Measurements from ENCODE around the gene HOXB9.
A peak's percentile ranks its signal among the peaks of the same experiment; 100 is the strongest.

HOXB9 gene

GRCh38 chr17:48587276-48588073 is 38.7 kb downstream of the HOXB9 start:
- DNase-seq (ENCODE audit: low read depth, low spot score), result no peak

- no peak for DNase-seq (ENCODE audit: low read depth, low spot score)
Measured at GRCh38 chr17:48586355-48587258, 39.6 kb downstream of the HOXB9 start.

DNA sequence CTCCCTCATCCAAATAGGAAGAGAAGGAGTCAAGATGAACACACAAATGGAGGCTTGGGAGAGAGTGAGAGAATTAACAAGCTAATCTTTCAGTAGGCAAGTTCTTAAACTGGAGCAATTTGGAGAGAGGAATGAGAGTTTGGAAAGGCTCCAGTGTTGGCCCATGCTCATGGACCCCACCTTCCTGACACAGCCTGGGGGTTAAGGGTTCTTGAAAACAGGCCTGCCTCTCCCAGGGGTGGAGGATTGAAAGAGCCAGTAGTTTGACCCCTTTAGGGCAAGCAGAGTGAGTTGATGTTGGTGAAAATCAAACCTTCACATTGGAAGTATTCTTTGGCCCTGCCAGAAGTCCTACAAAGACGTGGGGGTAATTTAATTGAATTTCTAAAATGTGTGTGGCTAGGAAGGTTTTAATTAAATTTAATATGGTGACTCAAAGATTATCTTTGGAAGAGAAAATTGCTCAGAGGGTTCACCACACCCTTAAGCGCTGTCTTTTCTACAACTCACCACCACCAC is 41.9 kb downstream of the HOXB9 start:
- DNase-seq (ENCODE audit: low read depth, low spot score), result no peak

DNA sequence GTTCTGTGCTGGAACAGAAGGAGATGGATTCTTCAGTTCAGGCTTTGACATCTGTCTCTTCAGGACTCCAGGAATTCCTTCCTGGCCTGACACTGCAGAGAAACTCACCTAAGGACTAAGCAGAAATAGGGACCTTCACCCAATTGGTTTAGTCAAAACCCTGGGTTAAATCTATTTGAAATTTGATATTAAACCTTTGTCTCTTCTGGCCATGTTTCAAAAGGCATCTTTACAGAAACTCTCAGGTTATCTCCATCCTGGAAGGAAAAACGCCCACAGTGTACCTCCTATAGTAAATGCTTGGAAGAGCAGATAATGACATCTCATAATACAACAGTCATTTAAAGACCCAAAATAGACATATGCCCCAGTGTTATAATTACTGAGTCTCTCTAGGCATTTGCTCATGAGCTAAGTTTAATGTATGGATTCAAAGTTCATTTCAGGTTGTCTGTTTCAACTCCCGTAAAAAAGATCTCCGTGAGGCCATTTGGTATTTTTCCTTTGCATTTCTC is 42.4 kb downstream of the HOXB9 start:
- no peak for DNase-seq (ENCODE audit: low read depth, low spot score)

DNA sequence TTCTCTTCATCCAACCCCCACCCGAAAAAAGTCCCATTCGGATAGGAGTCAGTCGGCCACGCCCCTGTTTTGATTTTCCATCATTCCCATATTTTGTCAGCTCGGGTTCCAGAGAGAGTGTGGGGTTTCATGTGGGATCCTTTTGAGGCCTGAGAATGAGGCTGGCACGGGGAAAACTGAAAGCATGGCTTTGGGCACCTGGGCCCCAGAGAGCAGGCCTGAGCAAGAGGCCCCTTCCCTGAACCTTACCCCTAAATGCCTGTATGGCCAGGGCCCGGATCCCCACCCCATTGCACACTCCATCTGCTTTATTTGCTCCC is 43.4 kb downstream of the HOXB9 start:
- no peak for DNase-seq (ENCODE audit: low read depth, low spot score)

GRCh38 chr17:48579760-48580554 is 46.2 kb downstream of the HOXB9 start:
- DNase-seq (ENCODE audit: low read depth, low spot score), result no peak

GRCh38 chr17:48579471-48579759 is 46.7 kb downstream of the HOXB9 start:
- DNase-seq (ENCODE audit: low read depth, low spot score), result no peak

DNA sequence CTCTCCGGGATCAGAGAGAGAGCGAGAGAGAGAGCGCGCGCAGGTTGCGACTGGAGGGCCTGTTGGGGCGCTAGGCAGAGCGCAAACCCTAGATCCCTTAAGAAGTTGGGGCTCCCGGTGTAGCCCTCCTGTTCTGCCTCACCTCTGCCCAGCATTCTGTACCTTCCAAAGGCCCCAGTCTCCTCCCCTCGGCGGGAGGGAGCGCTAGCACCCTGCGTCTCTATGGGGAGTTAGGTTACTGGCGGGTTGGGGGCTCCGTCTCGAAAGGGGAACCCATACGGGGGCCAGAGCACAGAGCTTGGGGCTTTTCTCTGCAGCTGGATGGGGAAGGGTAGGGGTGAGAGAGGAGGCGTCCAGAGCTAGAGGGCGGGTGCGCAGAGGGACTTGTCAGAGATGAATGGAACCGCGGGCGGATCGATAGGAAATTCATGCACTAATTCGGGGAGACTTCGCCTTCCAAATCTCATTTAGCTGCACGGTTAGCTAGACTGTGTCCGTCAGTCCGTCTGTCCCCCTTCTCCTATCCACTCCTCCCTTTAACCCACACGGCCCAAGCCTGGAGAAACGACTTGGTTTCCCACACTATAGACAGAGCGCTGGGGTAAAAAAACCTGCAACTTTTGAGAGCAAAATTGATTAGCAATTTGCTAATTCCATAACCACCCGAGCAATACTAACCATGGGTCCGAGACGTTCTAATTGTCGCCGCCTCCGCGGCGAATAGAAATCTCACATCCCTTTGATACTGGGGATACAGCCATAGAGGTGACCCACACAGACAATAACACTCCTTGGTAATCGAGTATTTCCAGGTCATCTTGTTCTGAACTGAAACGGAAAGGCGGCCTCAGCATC is 47.3 kb downstream of the HOXB9 start:
- DNase-seq (ENCODE audit: low read depth, low spot score), result no peak

GRCh38 chr17:48577946-48578615 is 48.1 kb downstream of the HOXB9 start, which contains the start of gene HOXB4:
TSS of gene HOXB4 (minus strand) at chr17:48578350. CDS start at chr17:48578319, 31 bp downstream.
- DNase-seq (ENCODE audit: low read depth, low spot score), result peak; percentile 16

- no peak for DNase-seq (ENCODE audit: low read depth, low spot score)
Measured at GRCh38 chr17:48577330-48577945, 48.7 kb downstream of the HOXB9 start.

GRCh38 chr17:48576479-48577309 is 49.5 kb downstream of the HOXB9 start:
- no peak for DNase-seq (ENCODE audit: low read depth, low spot score)

DNA sequence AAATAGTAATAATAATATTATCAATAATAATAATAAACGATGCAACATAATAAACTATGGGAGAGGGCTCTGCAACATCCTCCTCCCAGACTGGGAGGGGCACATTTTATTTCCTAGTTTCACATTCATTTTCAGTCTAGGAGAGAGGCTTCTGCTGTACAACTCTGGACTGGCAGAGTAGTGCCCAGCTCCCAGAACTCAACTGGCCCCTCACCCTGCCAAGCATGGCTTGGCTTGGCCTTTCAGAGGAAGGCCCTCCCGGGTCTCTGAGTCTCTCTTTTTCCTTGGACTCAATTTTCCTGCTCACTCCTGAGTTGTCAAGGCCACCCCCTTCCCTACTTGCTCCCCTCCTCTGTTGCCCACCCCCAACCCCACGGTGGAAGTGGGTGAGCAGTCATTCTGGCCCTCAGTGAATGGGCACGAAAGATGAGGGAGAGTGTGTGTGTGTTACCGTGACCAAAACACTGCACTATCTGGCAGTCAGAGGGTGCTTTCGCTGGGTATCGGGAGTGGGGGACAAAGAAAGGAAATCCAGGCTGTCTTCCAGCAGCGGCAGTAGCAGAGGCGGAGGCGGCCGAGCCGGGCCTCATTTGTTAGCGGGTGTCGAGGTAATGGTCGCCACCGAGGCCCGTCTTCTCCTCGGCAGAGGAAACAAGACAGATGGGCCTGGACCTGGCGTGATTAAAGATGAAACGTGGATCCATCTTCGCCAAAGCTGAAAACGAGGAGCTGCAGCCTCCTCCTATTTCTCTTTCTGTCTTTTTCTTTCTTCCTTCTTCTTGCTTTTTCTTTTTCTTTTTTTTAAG is 50.3 kb downstream of the HOXB9 start:
- DNase-seq (ENCODE audit: low read depth, low spot score), result no peak

DNA sequence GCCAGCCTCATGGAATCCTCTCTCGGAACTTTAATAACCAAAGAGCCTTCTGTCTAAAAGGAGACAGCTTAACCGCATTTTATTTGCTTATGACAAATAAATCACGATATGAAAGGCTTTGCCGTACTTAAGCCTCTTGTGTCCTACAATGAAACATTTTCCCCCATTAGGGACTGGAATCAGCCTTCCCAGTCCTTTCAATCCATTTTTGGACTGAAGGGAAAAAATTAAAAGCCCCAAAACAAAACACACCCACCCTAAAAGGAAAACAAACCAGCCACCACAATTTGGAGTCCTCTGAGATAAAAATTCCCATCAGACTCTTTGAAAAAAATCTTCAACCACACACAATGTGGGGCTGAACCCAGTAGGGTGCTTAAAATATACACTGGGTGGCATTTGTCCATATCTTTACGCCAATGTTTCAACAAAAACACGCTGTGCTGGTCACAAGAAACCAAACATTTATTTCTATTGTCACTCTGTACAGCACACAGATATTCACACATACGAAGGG is 51.0 kb downstream of the HOXB9 start:
- DNase-seq (ENCODE audit: low read depth, low spot score), result no peak

GRCh38 chr17:48574505-48575065 is 51.6 kb downstream of the HOXB9 start:
- DNase-seq (ENCODE audit: low read depth, low spot score), result no peak

DNA sequence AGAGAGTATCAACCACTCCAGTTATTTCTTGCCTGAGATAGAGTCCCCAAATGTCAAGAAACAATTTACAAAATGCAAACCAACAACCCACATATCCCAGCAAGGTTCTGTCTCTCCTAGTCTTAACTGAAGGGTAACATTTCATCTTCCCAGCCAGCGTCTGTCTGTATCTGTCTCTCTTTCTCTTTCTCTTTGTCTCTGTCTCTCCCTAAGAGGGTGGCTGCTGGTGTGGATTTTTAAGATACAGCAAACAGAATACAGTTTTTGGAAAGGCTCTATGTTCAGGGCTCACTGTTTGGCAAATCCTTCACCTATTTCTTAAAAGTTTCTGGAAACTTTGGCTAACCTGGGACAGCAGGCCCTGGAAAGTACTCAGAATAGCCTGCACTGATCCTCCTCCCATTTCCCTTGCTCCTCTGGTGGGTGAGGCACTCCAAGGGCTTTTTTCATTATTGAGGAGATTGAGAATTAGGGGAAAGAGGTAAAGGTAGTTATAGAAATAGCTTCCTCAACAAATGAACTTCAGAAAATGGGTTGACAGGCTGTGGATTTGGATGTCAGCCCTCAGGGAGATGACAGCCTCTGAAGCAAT is 54.2 kb downstream of the HOXB9 start:
- no peak for DNase-seq (ENCODE audit: low read depth, low spot score)
